Endothelial cell of umbilical vein (primary cell): Measurements from ENCODE around the gene NFIA.

Experiments used
- CTCF ChIP-seq, 2 donors: IDR thresholded peaks; 1 replicate in 1 of 2; 2 replicates in 1 of 2; pipeline ENCODE4 v1.5.1; 2011; ENCODE audit warnings: low read length in 2 of 2, mild to moderate bottlenecking in 2 of 2, moderate library complexity in 2 of 2, control low read depth in 1 of 2, inconsistent platforms in 1 of 2, low read depth in 1 of 2; ENCODE audit not compliant: insufficient read depth in 1 of 2; ENCODE audit errors: extremely low read depth in 1 of 2
- EZH2 ChIP-seq: IDR thresholded peaks from 2 replicates; pipeline ENCODE4 v1.6.1; 2012; ENCODE audit warnings: borderline replicate concordance, low read depth, mild to moderate bottlenecking, moderate library complexity, low read length, inconsistent platforms; ENCODE audit not compliant: severe bottlenecking
- GATA2 ChIP-seq: IDR thresholded peaks from 2 replicates; pipeline ENCODE4 v1.7.0; 2011; ENCODE audit warnings: low read depth, mild to moderate bottlenecking, moderate library complexity, mixed read lengths, low read length; ENCODE audit not compliant: insufficient read length, insufficient read depth
- MAX ChIP-seq: IDR thresholded peaks from 2 replicates; pipeline ENCODE4 v1.6.1; 2011; ENCODE audit not compliant: insufficient read depth, insufficient read length
- MYC ChIP-seq: IDR thresholded peaks from one replicate; pipeline ENCODE4 v1.6.1; 2011; ENCODE audit warnings: mild to moderate bottlenecking, low read depth, low read length
- POLR2A ChIP-seq: IDR thresholded peaks from 2 replicates; pipeline ENCODE4 v1.6.1; 2012; ENCODE audit warnings: low read depth, mild to moderate bottlenecking, control low read depth, low read length
- POLR2AphosphoS5 ChIP-seq: IDR thresholded peaks from 2 replicates; pipeline ENCODE4 v1.6.1; 2012; ENCODE audit warnings: low read depth, mild to moderate bottlenecking, control low read depth, low read length, moderate library complexity; ENCODE audit not compliant: insufficient read depth

GRCh38 chr1:61143821-61144424, 61.6 kb downstream of the NFIA start:
- TF ChIP-seq CTCF (IDR thresholded peaks at IDR 0.05; ENCODE audit: extremely low read depth in 1 of 2, insufficient read depth in 1 of 2, low read depth in 1 of 2, low read length in 2 of 2) (no peak), EZH2 (no peak), MAX (no peak), GATA2 (no peak), POLR2A (no peak), POLR2AphosphoS5 (no peak), MYC (no peak)
